HEK293 (cell line): ENCODE results near the gene PHACTR3.

ENCODE experiments used
- CTCF ChIP-seq: fragments of 450-650 bp; formaldehyde crosslinking; IDR thresholded peaks from 2 replicates; pipeline ENCODE4 v1.5.1; 2016; ENCODE audit warnings: missing biosample characterization, missing genetic modification characterization
- ELK4 ChIP-seq: IDR thresholded peaks from 2 replicates; pipeline ENCODE4 v1.6.1; 2011; ENCODE audit warnings: mild to moderate bottlenecking, low read depth, low read length, borderline replicate concordance
- KLF9 ChIP-seq: fragments of 450-650 bp; formaldehyde crosslinking; IDR thresholded peaks from 2 replicates; pipeline ENCODE4 v1.5.1; 2016; ENCODE audit warnings: missing biosample characterization, missing genetic modification characterization, low read depth
- REPIN1 ChIP-seq: fragments of 450-650 bp; formaldehyde crosslinking; IDR thresholded peaks from 2 replicates; pipeline ENCODE4 v1.5.1; 2017; ENCODE audit warnings: missing biosample characterization, missing genetic modification characterization, low read depth
- ZBTB8A ChIP-seq: fragments of 450-650 bp; formaldehyde crosslinking; IDR thresholded peaks from 2 replicates; pipeline ENCODE4 v1.5.1; 2016; ENCODE audit warnings: missing biosample characterization, missing genetic modification characterization
- ZNF24 ChIP-seq: fragments of 450-650 bp; formaldehyde crosslinking; IDR thresholded peaks from 2 replicates; pipeline ENCODE4 v1.5.1; 2016; ENCODE audit warnings: missing biosample characterization, missing genetic modification characterization
- ZNF280C ChIP-seq: fragments of 450-650 bp; formaldehyde crosslinking; IDR thresholded peaks from 2 replicates; pipeline ENCODE4 v1.5.1; 2016; ENCODE audit warnings: missing biosample characterization, missing genetic modification characterization
- ZNF404 ChIP-seq: fragments of 450-650 bp; formaldehyde crosslinking; IDR thresholded peaks from 2 replicates; pipeline ENCODE4 v1.5.1; 2017; ENCODE audit warnings: missing biosample characterization, missing genetic modification characterization
- ZNF521 ChIP-seq: fragments of 450-650 bp; formaldehyde crosslinking; IDR thresholded peaks from 2 replicates; pipeline ENCODE4 v1.5.1; 2017; ENCODE audit warnings: missing biosample characterization, mild to moderate bottlenecking, missing genetic modification characterization
- ZNF621 ChIP-seq: fragments of 450-650 bp; formaldehyde crosslinking; IDR thresholded peaks from 2 replicates; pipeline ENCODE4 v1.5.1; 2017; ENCODE audit warnings: missing biosample characterization, missing genetic modification characterization
- ZNF629 ChIP-seq: fragments of 450-650 bp; formaldehyde crosslinking; IDR thresholded peaks from 2 replicates; pipeline ENCODE4 v1.5.1; 2017; ENCODE audit warnings: missing biosample characterization, missing genetic modification characterization
- ZNF645 ChIP-seq: fragments of 450-650 bp; formaldehyde crosslinking; IDR thresholded peaks from 2 replicates; pipeline ENCODE4; 2016; ENCODE audit warnings: missing biosample characterization, missing genetic modification characterization
- ZNF704 ChIP-seq: fragments of 450-650 bp; formaldehyde crosslinking; IDR thresholded peaks from 2 replicates; pipeline ENCODE4 v1.5.1; 2016; ENCODE audit warnings: missing biosample characterization, missing genetic modification characterization

- TF ChIP-seq KLF9 (tag by site-specific recombination) (no peak), ELK4 (no peak), ZNF24 (tag by site-specific recombination) (no peak), ZNF404 (no peak), CTCF (tag by site-specific recombination) (no peak), ZNF621 (tag by site-specific recombination) (no peak), ZNF280C (tag by site-specific recombination) (no peak), REPIN1 (tag by site-specific recombination) (no peak), ZNF645 (no peak), ZNF629 (tag by site-specific recombination) (no peak), ZNF704 (tag by site-specific recombination) (no peak), ZBTB8A (tag by site-specific recombination) (no peak), ZNF521 (tag by site-specific recombination) (no peak)
Observed at GRCh38 chr20:59580991-59581401, 23.3 kb upstream of the PHACTR3 start.
